C1 segment of cervical spinal cord (tissue), 14 donors: ENCODE data around the gene WASL.
A peak's percentile ranks its signal among the peaks of the same experiment; 100 is the strongest.
"Not testable (repeated sequence)": the region's sequence is repeated elsewhere in the genome, so short reads cannot be mapped to it uniquely, and the experiment has no call there.

Experiments
- DNase-seq, 14 donors: peaks; one replicate each; lab custom pipeline; 2025; lab: John Stamatoyannopoulos, UW

The WASL gene

DNA sequence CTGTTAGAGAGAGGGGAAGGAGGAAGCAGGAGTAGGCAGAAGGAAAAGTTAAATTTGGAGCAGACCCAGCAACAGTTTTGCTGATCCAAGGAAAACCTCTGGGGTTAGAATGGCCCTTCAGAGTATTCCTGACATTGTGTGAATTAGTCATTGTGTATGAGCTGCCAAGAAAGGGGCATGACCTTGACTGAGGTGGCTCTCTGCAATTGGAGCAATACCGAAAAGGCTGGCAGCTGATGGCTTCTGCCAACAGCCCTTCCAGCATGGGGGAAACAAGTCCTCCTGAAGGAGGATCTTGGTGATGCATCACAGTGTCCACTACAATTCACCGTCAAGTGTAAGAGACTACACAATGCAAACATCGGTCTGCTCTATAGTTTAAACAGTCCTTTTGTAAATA lies 20.6 kb upstream of the WASL start:
- no peak for DNase-seq

DNA sequence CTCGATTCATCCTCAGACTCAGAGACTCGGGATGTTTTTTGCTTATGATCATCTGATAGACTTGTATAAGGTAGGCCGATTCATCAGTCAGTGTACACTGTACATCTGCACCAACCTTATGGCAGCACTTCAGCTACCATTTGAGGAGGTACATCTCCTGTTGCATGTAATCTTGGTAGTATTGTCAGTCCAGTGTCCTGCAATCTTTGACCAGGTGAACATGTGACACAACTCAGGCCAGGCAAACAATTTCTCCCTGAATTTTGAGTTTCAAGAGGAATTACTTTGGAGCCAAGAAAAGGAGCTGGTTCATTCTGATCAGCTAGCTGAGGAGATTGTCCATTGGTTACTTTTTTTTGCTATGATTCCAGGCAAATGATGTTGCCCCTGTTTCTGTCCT lies 19.7 kb upstream of the WASL start:
- DNase-seq: no peak

- no peak for DNase-seq
These were observed 14.4 kb upstream of the WASL start for GRCh38 chr7:123763191-123763661.

GRCh38 chr7:123761729-123762128 lies 12.9 kb upstream of the WASL start:
- DNase-seq: no peak

GRCh38 chr7:123757095-123757494 lies 8.3 kb upstream of the WASL start:
- DNase-seq: no peak

- DNase-seq: no peak
These were observed 6.5 kb upstream of the WASL start for GRCh38 chr7:123755338-123755737.

DNA sequence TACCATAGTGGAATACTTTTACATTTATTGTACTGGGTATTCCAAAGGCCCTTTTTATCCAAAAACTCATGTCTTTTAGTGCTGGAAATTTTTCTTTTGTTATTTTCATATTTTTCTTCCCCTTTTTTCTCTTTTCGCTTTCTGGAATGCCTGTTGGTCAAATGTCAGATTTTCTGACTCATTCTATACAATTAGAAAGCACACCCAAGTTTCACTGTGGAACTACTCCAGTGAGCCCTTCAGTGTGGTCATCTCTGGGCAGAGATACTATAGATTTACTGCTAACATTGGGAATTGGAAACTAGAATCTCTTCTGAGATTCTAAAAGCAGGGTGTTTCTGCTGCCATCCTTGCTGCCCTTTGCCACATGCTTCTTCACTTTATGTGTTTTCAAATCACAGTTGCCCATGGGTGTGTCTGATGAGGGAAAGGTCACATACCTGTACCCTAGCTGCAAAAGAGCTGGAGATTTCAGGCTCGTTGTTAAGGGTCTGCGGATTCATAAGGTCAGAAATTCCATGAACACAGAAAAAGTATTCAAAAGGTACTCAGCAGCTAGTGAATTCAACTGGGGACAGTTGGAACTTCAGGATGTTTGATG lies 5.6 kb upstream of the WASL start:
- DNase-seq: no peak

DNA sequence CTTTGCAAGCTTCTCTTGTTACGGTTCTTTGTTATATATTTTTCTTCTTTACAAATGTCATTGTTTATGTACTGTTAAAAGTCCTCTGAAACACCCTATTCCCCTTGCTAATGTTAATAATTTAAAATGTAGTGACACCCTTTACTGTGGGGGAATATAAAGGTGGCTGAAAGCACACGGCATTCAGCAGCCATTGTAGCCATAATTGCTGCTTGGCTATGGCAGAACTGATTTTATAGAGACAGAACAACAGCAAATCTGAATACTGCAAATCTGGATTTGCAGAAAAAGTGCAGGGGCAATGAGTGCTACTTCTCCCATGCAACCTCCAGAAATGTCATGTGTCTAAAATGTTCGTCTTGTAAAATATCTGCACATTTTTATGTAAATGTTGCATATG lies 3.7 kb upstream of the WASL start:
- no peak for DNase-seq

DNA sequence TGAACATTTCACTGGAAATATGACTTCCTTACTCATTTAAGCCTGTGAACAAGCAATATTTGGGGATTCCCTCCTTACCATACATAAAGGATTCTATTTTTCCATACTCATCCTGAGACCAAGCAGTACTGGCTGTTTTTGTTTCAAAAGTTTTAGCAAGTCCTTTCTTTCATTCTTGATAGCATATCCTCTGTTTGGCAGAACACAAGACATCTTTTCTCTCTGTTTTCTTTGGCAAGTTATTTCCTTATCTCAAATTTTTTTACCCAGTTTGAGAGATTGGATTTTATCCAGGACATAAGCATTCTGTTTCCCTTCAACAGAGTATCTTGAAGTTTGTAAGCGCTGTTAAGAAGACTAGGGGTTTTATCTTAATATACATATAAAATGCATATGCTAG lies 3.0 kb upstream of the WASL start:
- no peak for DNase-seq

- no peak for DNase-seq
These were observed 1.8 kb upstream of the WASL start for GRCh38 chr7:123750389-123751230.

GRCh38 chr7:123749537-123749857 lies 694 bp upstream of the WASL start:
- peak in 1 of 14 donors; percentile 70 for DNase-seq

DNA sequence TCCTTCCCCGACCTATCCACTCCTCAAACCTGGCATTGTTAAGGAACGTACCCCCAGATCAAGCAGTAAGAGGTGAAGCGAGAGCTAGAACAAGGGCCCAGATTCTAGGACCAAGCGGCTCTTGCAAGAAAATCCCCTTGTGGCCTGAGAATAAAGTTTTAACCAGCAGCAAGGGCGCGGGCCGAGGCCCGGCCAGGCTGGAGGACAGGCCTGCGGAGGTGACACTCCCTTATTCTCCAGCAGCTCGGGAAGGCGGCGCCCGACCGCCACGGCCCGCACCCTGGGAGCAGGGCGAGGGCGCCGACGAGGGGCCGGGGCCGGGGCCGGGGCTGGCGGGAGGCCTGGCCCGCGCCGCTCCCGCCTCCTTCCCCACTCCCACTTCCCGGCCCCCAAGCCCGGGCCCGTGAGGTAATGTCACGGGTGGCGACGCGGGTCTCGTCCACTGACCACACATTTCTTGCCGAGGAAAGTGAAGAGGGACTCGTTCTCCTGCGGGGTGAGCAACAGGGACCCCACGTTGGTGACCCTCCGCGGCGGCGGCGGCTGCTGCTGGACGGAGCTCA lies 551 bp downstream of the WASL start:
- peak in 9 of 14 donors; percentile 31 to 63 (median 44) for DNase-seq

DNA sequence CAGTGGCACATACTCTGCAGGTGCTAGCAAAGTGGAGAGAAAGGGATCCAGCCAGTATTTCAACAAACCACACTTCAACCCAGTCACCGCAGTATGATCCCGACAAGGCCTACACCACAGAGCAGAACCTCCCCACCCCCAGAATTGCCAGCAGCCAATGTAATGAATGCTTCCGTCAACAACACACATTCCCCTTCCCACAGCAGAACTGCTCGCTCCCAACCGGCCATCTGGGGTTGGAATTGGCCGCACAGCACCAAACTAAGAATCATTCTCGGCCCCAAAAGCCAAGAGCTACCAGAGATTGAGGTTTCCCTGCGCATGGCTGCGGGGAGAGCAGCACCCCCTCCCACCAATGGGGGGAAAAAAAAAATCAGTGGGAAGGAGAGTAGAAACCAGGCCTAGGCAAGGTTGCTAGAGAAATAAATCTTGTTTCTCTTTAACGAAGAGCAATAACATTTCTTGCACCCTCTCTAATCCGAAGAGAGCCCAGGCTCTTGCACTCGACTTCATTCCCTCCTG lies 1.1 kb downstream of the WASL start:
- DNase-seq: peak in 11 of 14 donors; percentile 4 to 54 (median 32)

- no peak for DNase-seq
These were observed 1.8 kb downstream of the WASL start for GRCh38 chr7:123746931-123747488.

GRCh38 chr7:123746055-123746454 lies 2.7 kb downstream of the WASL start:
- no peak for DNase-seq

- no peak for DNase-seq
These were observed 3.4 kb downstream of the WASL start for GRCh38 chr7:123745437-123745836.

DNA sequence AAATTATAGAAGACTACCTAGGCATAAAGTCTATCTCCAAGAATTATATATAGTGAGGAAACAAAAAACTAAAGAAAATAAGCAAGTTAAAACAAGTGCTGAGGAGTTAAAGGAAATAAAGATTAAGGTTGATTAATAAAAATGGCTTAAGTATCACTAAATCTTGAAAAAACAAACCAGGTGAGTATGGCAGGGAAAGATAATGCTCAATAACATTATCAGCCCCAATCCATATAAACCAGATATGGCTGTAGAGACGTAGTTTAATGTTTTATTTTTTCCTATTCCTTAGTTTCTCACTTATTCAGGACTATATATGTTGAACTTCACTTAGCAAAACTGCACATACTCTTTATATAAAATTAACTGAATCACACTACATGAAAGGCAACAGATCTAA lies 4.4 kb downstream of the WASL start:
- DNase-seq: no peak

- no peak for DNase-seq
These were observed 6.9 kb downstream of the WASL start for GRCh38 chr7:123741940-123742339.

GRCh38 chr7:123738808-123739207 lies 10.0 kb downstream of the WASL start:
- DNase-seq: no peak

- no peak for DNase-seq
These were observed 10.4 kb downstream of the WASL start for GRCh38 chr7:123738356-123738755.

DNA sequence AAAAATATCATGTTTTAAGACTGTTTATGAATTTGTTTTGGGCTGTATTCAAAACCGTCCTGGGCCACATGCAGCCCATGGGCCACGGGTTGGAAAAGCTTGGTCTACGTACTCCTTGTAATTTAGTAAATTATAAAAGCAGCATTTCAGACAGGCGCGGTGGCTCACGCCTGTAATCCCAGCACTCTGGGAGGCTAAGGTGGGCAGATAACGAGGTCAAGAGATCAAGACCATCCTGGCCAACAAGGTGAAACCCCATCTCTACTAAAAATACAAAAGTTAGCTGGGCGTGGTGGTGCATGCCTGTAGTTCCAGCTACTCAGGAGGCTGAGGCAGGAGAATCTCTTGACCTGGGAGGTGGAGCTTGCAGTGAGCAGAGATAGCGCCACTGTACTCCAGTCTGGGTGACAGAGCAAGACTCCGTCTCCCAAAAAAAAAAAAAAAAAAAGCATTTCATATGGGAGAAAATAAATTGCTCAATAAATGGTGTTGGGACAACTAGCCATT lies 11.6 kb downstream of the WASL start:
- DNase-seq: not testable (repeated sequence)

- DNase-seq: no peak
These were observed 13.3 kb downstream of the WASL start for GRCh38 chr7:123735539-123735938.
